HG02870 (cell line): Measurements from ENCODE around the gene ABCA2.

Experiments
- ATAC-seq: cut with Tn5 transposase; IDR thresholded peaks from one replicate; pipeline ENCODE4 v1.9.1; 2021; ENCODE audit warnings: mild to moderate bottlenecking, moderate library complexity; ENCODE audit not compliant: unreplicated experiment

ABCA2 gene

GRCh38 chr9:137031904-137032640 is 4.0 kb upstream of the ABCA2 start, which contains the start of gene FUT7:
Gene FUT7, minus strand, starts transcription at chr9:137032088. Its CDS starts 97 bp downstream, at chr9:137031991.
- no peak for ATAC-seq

- ATAC-seq: no peak
Observed at GRCh38 chr9:137030538-137031527, 2.8 kb upstream of the ABCA2 start.

- no peak for ATAC-seq
Observed at GRCh38 chr9:137030006-137030405, 2.0 kb upstream of the ABCA2 start.

GRCh38 chr9:137029058-137029936 is 1.3 kb upstream of the ABCA2 start:
- ATAC-seq: no peak

- no peak for ATAC-seq
Observed at GRCh38 chr9:137028263-137029057, 423 bp upstream of the ABCA2 start.

GRCh38 chr9:137026828-137027227 is 1.2 kb downstream of the ABCA2 start:
- no peak for ATAC-seq

GRCh38 chr9:137026384-137026783 is 1.7 kb downstream of the ABCA2 start:
- ATAC-seq: no peak

GRCh38 chr9:137025517-137025966 is 2.5 kb downstream of the ABCA2 start:
- ATAC-seq: no peak

GRCh38 chr9:137023583-137023991 is 4.5 kb downstream of the ABCA2 start:
- ATAC-seq: no peak

GRCh38 chr9:137023157-137023556 is 4.9 kb downstream of the ABCA2 start:
- ATAC-seq: no peak

GRCh38 chr9:137022662-137023008 is 5.4 kb downstream of the ABCA2 start:
- ATAC-seq: no peak

GRCh38 chr9:137021979-137022661 is 5.9 kb downstream of the ABCA2 start:
- no peak for ATAC-seq

- no peak for ATAC-seq
Observed at GRCh38 chr9:137021568-137021978, 6.5 kb downstream of the ABCA2 start.

GRCh38 chr9:137020771-137021567 is 7.1 kb downstream of the ABCA2 start:
- no peak for ATAC-seq

GRCh38 chr9:137019891-137020683 is 8.0 kb downstream of the ABCA2 start:
- no peak for ATAC-seq

GRCh38 chr9:137018761-137019559 is 9.1 kb downstream of the ABCA2 start:
- ATAC-seq: no peak
